ENCODE measurements around the gene DGKZ.

DGKZ gene

DNA sequence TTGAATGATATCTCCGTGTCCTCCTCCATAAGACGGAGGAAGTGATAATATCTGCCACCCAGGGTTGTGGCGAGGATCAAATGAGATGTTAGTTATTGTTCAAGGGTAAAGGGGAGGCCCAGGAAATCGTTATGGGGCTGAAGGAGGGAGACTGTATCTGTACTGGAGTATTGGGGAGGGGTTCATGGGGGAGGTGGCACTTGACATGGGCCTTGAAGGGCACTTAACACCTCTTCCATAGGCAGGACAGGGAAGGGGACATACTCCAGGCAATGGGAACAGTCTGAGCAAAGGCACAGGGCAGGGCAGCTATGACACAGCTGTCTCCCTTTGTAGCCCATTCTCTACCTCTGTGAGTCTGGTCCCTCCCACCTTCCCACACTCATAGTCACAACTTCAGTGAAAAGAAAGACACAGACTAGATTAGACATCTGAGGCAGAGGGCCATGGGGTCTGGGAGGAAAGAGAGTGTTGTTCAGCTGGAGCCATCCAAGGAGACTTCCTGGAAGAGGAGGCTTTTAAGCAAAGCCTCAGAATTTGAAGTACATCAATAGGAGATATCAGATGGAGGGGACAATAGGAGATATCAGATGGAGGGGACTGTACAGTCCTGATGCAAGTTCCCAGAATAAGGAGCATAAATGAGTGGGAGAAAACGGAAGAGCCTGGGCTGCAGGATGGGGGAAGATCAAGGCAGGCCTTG, 15.8 kb upstream of the DGKZ start:
- ChIA-PET POLR2A (no interaction called here), CTCF (interaction anchor here (1.3 to 3.7 kb wide), 10 partner anchors 9 to 203 kb away, joined by 3 to 23 read pairs (median 11); partner anchors contain the start of gene DGKZ)
- DNase-seq (ENCODE audit: extremely low spot score) = no peak
- TF ChIP-seq, protein P1, sequence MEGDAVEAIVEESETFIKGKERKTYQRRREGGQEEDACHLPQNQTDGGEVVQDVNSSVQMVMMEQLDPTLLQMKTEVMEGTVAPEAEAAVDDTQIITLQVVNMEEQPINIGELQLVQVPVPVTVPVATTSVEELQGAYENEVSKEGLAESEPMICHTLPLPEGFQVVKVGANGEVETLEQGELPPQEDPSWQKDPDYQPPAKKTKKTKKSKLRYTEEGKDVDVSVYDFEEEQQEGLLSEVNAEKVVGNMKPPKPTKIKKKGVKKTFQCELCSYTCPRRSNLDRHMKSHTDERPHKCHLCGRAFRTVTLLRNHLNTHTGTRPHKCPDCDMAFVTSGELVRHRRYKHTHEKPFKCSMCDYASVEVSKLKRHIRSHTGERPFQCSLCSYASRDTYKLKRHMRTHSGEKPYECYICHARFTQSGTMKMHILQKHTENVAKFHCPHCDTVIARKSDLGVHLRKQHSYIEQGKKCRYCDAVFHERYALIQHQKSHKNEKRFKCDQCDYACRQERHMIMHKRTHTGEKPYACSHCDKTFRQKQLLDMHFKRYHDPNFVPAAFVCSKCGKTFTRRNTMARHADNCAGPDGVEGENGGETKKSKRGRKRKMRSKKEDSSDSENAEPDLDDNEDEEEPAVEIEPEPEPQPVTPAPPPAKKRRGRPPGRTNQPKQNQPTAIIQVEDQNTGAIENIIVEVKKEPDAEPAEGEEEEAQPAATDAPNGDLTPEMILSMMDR (IDR thresholded peaks at IDR 0.05; ENCODE audit: control extremely low read depth, extremely low read depth, low read depth, missing control alignments) = no peak

DNA sequence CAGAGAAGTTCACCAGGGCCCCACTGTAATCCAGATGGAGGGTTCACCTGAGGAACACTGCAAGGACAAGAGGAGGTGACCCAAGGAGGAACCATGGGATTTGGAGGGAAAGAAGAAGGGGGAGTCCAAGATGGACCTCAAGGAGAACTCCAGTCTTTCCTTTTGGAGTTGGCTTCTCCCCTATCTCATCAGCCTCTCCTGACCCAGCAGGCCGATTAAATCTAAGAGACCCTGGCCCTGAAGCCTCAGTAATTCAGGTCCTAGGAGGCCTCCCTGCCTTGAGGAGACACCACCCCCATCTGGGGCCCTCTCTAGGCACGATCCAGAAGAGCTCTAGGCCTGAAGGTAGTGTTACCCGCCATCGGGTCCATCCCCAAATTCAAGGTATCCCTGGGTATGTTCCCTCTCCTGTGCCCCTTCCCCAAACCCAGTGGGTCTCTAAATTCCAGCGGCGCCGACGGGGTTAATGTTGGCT, 15.1 kb upstream of the DGKZ start:
- TF ChIP-seq, protein P1 (IDR thresholded peaks at IDR 0.05; ENCODE audit: control extremely low read depth, extremely low read depth, low read depth, missing control alignments) = no peak
- no peak for DNase-seq (ENCODE audit: extremely low spot score)
- POLR2A ChIA-PET = no interaction called here
- CTCF ChIA-PET = interaction anchor here (1.3 to 3.7 kb wide), 8 partner anchors 8 to 92 kb away, joined by 4 to 15 read pairs (median 7); partner anchors contain the start of gene DGKZ

DNA sequence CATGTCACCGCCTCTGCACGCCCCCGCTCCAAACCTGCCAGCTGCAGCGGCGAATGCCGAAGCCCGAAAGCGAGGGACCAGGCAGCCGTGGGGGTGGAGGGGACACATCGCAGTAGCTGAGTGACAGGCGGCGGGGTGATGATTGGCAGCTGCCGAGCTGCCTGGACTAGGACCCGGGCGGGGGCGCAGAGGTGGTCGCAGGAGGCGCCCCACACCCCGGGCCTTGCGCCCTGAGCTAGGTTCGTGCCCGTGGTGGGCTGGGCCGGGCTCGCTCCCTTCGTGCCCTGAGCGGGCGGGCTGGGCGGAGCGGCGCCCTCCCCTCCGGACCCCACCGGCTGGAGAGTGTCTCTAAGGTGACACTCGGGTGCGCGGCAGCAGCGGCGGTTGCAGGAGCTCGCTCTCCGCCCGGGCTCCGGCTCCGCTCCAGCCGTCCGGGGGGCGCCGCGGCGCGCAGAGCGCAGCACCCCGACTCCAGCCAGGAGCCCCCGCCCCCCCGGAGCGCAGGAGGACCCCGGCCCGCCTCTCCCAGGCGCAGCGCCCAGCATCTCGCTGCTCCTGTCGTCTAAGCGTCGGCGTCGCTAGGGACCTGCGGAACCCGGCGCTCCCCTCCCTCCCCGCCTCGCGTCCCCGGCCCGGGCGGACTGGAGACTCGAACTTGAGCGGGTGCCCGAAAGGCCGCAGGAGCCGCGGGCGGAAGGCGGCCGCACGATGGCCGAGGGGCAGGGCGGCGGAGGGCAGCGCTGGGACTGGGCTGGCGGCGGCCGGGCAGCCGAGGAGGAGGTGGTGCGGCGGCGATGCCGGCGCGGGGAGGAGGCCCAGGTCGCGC, 14.5 kb upstream of the DGKZ start:
- ChIA-PET POLR2A (no interaction called here), CTCF (interaction anchor here (1.3 to 3.7 kb wide), 7 partner anchors 7 to 93 kb away, joined by 4 to 15 read pairs (median 6); partner anchors contain the start of gene DGKZ)
- TF ChIP-seq, protein P1 (IDR thresholded peaks at IDR 0.05; ENCODE audit: control extremely low read depth, extremely low read depth, low read depth, missing control alignments) = no peak

DNA sequence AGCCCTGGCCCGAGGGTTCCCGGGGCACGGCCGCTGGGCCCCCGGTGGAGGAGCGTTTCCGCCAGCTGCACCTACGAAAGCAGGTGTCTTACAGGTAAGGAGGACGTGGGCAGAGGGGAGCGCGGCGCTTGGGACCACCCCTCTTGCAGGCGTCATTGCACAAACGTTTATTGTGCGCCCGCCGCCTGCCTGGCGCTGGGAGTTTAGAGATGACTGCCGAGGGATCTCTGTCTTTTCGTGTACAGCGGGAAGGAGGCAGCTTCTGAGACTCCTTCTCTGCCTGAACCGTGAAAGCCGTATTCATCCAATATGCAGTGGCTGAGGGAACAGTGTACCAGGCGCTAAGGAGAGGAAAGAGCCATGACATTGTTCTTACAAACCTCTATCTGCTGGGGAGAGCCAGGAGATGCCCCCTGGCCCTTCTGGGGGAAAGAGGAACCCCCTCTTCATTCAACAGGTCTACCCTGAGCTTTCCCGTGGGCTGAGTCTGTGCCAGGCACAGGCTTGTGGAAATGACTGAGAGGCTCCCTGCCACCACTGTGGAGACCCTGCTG, 13.8 kb upstream of the DGKZ start:
- DNase-seq (ENCODE audit: extremely low spot score) = no peak
- CTCF ChIA-PET = interaction anchor here (1.0 to 1.6 kb wide), 2 partner anchors 24 to 94 kb away, joined by 3 to 5 read pairs; no protein-coding TSS in a partner anchor
- TF ChIP-seq, protein P1 (IDR thresholded peaks at IDR 0.05; ENCODE audit: control extremely low read depth, extremely low read depth, low read depth, missing control alignments) = no peak
- POLR2A ChIA-PET = no interaction called here

More for the DNA sequence above, 14.5 kb upstream of the DGKZ start:
- DNase-seq (ENCODE audit: extremely low spot score) = no peak

DNA sequence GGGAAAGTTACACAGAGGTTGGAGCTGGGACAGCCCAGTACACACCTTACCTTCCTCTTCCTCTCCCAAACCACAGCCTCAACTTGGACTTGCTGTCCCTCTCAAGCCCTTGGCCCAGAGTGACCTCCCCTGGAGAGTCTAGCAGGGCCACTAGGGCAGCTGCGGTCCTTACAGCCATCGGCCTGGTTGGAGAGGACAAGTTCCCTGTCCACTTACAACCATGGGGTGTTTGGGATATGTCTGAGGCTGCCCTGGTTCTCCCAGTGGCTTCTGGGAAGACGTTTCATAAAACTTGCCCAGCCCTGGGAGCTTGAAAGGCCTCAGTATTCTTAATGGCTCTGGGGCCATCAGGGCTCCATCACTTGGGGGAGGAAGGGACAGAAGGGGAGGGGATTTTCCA, 13.1 kb upstream of the DGKZ start:
- TF ChIP-seq, protein P1 (IDR thresholded peaks at IDR 0.05; ENCODE audit: control extremely low read depth, extremely low read depth, low read depth, missing control alignments) = no peak
- ChIA-PET POLR2A (no interaction called here), CTCF (interaction anchor here (0.7 to 1.3 kb wide), 4 partner anchors 13 to 95 kb away, joined by 3 read pairs; partner anchors contain the start of gene DGKZ)
- no peak for DNase-seq (ENCODE audit: extremely low spot score)

DNA sequence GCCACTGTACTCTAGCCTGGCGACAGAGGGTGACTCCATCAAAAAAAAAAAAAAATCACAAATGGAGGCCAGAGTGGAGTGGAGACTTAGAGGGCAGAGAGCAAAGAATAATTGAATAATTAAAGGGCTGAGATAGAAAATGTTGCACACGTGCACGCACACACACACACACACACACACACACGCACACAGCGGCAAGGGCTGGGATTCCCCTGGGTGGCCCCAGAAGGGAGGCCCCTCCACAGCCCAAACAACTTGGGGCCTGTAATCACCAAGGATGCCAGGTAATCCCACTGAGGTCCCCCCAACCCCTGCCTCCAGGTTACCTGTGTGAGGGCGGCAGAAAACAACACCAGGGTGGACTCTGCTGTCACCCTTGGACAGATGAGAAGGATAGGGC, 12.0 kb upstream of the DGKZ start:
- CTCF ChIA-PET = interaction anchor here (0.9 to 1.3 kb wide), 3 partner anchors 20 to 27 kb away, joined by 3 read pairs; no protein-coding TSS in a partner anchor
- DNase-seq (ENCODE audit: extremely low spot score) = no peak
- TF ChIP-seq, protein P1 (IDR thresholded peaks at IDR 0.05; ENCODE audit: control extremely low read depth, extremely low read depth, low read depth, missing control alignments) = no peak
- POLR2A ChIA-PET = no interaction called here

Data from GM10248 (cell line).